HepG2 (cell line): Measurements from ENCODE around the gene AGER. TPM values are rescaled to one million over a fixed set of nuclear protein-coding genes. Genes with fewer than 3 reads are reported as not detected.

Source experiments
- BCLAF1 ChIP-seq: fragments of 450-650 bp; IDR thresholded peaks from 2 replicates; pipeline ENCODE4 v1.6.1; 2017; ENCODE audit warnings: mild to moderate bottlenecking
- JUN ChIP-seq: sonication (generic); formaldehyde crosslinking; IDR thresholded peaks from 2 replicates; pipeline ENCODE4 v1.4.0; 2020; ENCODE audit warnings: mild to moderate bottlenecking, missing genetic modification reagents
- KDM1A ChIP-seq: IDR thresholded peaks from 2 replicates; pipeline ENCODE4 v1.6.1; 2016; ENCODE audit warnings: missing compliant biosample characterization
- MIXL1 ChIP-seq: IDR thresholded peaks from 2 replicates; pipeline ENCODE4 v1.6.1; 2016
- MYC ChIP-seq: sonication (generic); formaldehyde crosslinking; IDR thresholded peaks from 2 replicates; pipeline ENCODE4 v1.9.0; 2021; ENCODE audit warnings: missing genetic modification reagents, borderline replicate concordance
- NCOR1 ChIP-seq: fragments of 200-600 bp; sonication (generic); IDR thresholded peaks from 2 replicates; pipeline ENCODE4 v1.7.0; 2017; ENCODE audit warnings: antibody characterized with exemption, low read length, borderline replicate concordance
- PHF8 ChIP-seq: sonication (generic); formaldehyde crosslinking; IDR thresholded peaks from 2 replicates; pipeline ENCODE4 v1.5.0; 2020; ENCODE audit warnings: missing genetic modification reagents
- SMAD9 ChIP-seq: sonication (generic); formaldehyde crosslinking; IDR thresholded peaks from 2 replicates; pipeline ENCODE4 v1.5.1; 2020; ENCODE audit warnings: mild to moderate bottlenecking, missing genetic modification reagents
- SNAPC2 ChIP-seq: sonication (generic); formaldehyde crosslinking; IDR thresholded peaks from 2 replicates; pipeline ENCODE4 v1.8.1; 2022; ENCODE audit warnings: mild to moderate bottlenecking, missing genetic modification reagents
- SP4 ChIP-seq: sonication (generic); formaldehyde crosslinking; IDR thresholded peaks from 2 replicates; pipeline ENCODE4 v1.8.1; 2023; ENCODE audit warnings: mild to moderate bottlenecking, missing genetic modification reagents
- TBX3 ChIP-seq: fragments of 450-650 bp; IDR thresholded peaks from 2 replicates; pipeline ENCODE4 v1.6.1; 2017; ENCODE audit warnings: antibody characterized with exemption, mild to moderate bottlenecking, inconsistent platforms, borderline replicate concordance
- ZBTB21 ChIP-seq: sonication (generic); formaldehyde crosslinking; IDR thresholded peaks from 2 replicates; pipeline ENCODE4 v1.4.0; 2020; ENCODE audit warnings: missing genetic modification reagents
- ZFP36L2 ChIP-seq: sonication (generic); formaldehyde crosslinking; IDR thresholded peaks from 2 replicates; pipeline ENCODE4 v1.4.0; 2020; ENCODE audit warnings: missing genetic modification reagents
- ZFY ChIP-seq: sonication (generic); formaldehyde crosslinking; IDR thresholded peaks from 2 replicates; pipeline ENCODE4 v1.4.0; 2020; ENCODE audit warnings: missing genetic modification reagents
- ZNF281 ChIP-seq: sonication (generic); formaldehyde crosslinking; IDR thresholded peaks from 2 replicates; pipeline ENCODE4 v1.4.0; 2020; ENCODE audit warnings: missing genetic modification reagents, borderline replicate concordance
- ZNF331 ChIP-seq: sonication (generic); formaldehyde crosslinking; IDR thresholded peaks from 2 replicates; pipeline ENCODE4 v1.4.0; 2020; ENCODE audit warnings: missing genetic modification reagents
- ZNF607 ChIP-seq: sonication (generic); formaldehyde crosslinking; IDR thresholded peaks from 2 replicates; pipeline ENCODE4 v1.5.1; 2020; ENCODE audit warnings: missing genetic modification reagents, mild to moderate bottlenecking, borderline replicate concordance
- ZNF644 ChIP-seq: IDR thresholded peaks from 2 replicates; pipeline ENCODE4 v1.6.1; 2016; ENCODE audit warnings: low read depth
- ZNF674 ChIP-seq: sonication (generic); formaldehyde crosslinking; IDR thresholded peaks from 2 replicates; pipeline ENCODE4 v1.5.0; 2020; ENCODE audit warnings: low read depth, mild to moderate bottlenecking, missing genetic modification reagents
- ZNF713 ChIP-seq: sonication (generic); formaldehyde crosslinking; IDR thresholded peaks from 2 replicates; pipeline ENCODE4 v1.4.0; 2020; ENCODE audit warnings: mild to moderate bottlenecking, missing genetic modification reagents
- ZNF775 ChIP-seq: sonication (generic); formaldehyde crosslinking; IDR thresholded peaks from 2 replicates; pipeline ENCODE4 v1.4.0; 2020; ENCODE audit warnings: missing genetic modification reagents, mild to moderate bottlenecking, moderate library complexity, borderline replicate concordance
- ZNF790 ChIP-seq: sonication (generic); formaldehyde crosslinking; IDR thresholded peaks from 2 replicates; pipeline ENCODE4 v1.8.0; 2022; ENCODE audit warnings: missing genetic modification reagents, mild to moderate bottlenecking, borderline replicate concordance
- ZSCAN22 ChIP-seq: sonication (generic); formaldehyde crosslinking; IDR thresholded peaks from 2 replicates; pipeline ENCODE4 v1.4.0; 2020; ENCODE audit warnings: mild to moderate bottlenecking, missing genetic modification reagents
- ZSCAN25 ChIP-seq: sonication (generic); formaldehyde crosslinking; IDR thresholded peaks from 2 replicates; pipeline ENCODE4 v1.8.0; 2022; ENCODE audit warnings: mild to moderate bottlenecking, missing genetic modification reagents
- polyA plus RNA-seq, 8 experiments: library from polyadenylated mRNA; depleted of rRNA in 3 of 8; stranded (reverse) in 7 of 8; unstranded in 1 of 8; fragments of >200 nt; fragmentation: Illumina TruSeq in 4 of 8; extraction: Trizol in 4 of 8; gene quantifications; 2 replicates each; pipeline versions ENCODE4 v1.2.1 to v1.2.3, GENCODE V29; 2011 to 2016; ENCODE audit warnings: low read depth in 4 of 8, missing spikeins in 1 of 8, mixed read lengths in 1 of 8; ENCODE audit not compliant: insufficient read depth in 1 of 8
- total RNA-seq, 5 experiments: library from RNA; depleted of rRNA; stranded (reverse); fragments of >200 nt; fragmentation: Illumina TruSeq; extraction: Trizol; gene quantifications; 2 replicates each; pipeline ENCODE4 v1.2.3, GENCODE V29; 2016; ENCODE audit warnings: low read depth in 1 of 5
- TF ChIP-seq, protein P1 (sequence below): sonication (generic); formaldehyde crosslinking; IDR thresholded peaks from 2 replicates; pipeline ENCODE4 v1.8.0; 2022; ENCODE audit warnings: low read depth, missing genetic modification reagents

The AGER gene
- total and polyA plus RNA-seq, 2 of the 13 experiments (the other 11 are each of a cell fraction or from before 2014, with no cell fraction given): 1.9 to 5.1 TPM

DNA sequence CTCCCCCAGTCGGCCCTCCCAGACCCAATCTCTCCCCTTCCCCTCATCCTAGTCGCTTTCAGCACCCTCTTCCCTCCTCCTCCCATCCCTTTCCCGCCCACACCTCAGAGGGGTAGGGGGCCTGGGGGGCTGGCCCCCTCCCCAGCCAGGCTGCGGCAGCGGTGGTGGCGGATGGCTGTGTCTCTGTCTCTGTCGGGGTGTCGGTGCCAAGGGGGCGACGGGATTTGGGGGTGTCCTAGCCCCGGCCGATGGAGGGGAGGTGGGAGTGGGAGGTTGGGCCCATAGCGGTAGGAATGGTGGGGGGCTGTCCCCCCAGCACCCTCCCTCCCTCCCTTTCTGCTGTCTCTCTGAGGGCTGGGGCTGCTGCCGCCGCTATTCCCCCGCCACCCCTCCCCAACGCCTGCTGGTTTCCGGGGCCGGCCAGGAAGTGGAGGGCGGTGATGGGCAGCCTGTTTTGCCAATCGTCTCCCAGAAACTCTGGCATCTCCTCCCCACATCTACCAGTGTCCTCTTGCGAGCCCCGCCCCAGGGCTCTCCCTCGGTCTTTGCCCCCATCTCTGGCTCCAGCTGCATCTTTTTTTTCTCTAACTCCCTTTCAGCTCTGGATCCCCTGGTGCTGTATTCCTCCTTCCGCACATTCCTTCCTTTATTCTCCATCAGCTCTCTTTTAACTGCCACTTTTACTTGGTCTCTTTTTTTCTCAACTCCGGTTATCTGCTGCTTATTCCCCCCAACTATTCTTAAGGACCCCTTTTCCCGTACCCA is 8.2 kb downstream of the AGER start, which contains the start of gene AGPAT1 (continued):
- TF ChIP-seq BCLAF1: no peak
- TF ChIP-seq JUN (CRISPR knock-in tag): no peak
- no peak for TF ChIP-seq ZNF713
- no peak for TF ChIP-seq SMAD9
- TF ChIP-seq MIXL1: no peak
- TF ChIP-seq SNAPC2 (CRISPR knock-in tag): no peak
- TF ChIP-seq KDM1A (CRISPR knock-in tag): no peak
- TF ChIP-seq ZSCAN22 (CRISPR knock-in tag): no peak
- TF ChIP-seq ZFY: peak; percentile 58
- TF ChIP-seq TBX3: 0 out of 2 replicates have a peak, but pooled peaks have one; percentile 8
- no peak; the same call in 1 of the 2 replicates for TF ChIP-seq ZBTB21
- peak; percentile 58; the same call in 1 of the 2 replicates for TF ChIP-seq MYC (CRISPR knock-in tag)
- no peak for TF ChIP-seq ZNF644 (CRISPR knock-in tag)
- peak; percentile 70 for TF ChIP-seq PHF8 (CRISPR knock-in tag)
- no peak for TF ChIP-seq ZNF775 (CRISPR knock-in tag)
- TF ChIP-seq ZNF331: no peak; the same call in 1 of the 2 replicates
- peak; percentile 55; the same call in 1 of the 2 replicates for TF ChIP-seq ZNF607
- TF ChIP-seq ZNF674 (CRISPR knock-in tag): 0 out of 2 replicates have a peak, but pooled peaks have one; percentile 34
- TF ChIP-seq, protein P1, sequence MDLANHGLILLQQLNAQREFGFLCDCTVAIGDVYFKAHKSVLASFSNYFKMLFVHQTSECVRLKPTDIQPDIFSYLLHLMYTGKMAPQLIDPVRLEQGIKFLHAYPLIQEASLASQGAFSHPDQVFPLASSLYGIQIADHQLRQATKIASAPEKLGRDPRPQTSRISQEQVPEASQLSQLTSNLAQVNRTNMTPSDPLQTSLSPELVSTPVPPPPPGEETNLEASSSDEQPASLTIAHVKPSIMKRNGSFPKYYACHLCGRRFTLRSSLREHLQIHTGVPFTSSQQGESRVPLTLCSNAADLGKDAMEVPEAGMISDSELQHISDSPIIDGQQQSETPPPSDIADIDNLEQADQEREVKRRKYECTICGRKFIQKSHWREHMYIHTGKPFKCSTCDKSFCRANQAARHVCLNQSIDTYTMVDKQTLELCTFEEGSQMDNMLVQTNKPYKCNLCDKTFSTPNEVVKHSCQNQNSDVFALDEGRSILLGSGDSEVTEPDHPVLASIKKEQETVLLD (CRISPR knock-in tag): no peak
- no peak for TF ChIP-seq ZNF790 (CRISPR knock-in tag)
- peak; percentile 69; the same call in 1 of the 2 replicates for TF ChIP-seq NCOR1
- TF ChIP-seq ZNF281 (CRISPR knock-in tag): peak; percentile 24; the same call in 1 of the 2 replicates
- TF ChIP-seq ZSCAN25 (CRISPR knock-in tag): no peak; the same call in 1 of the 2 replicates
- TF ChIP-seq ZFP36L2 (CRISPR knock-in tag): no peak; the same call in 1 of the 2 replicates
- peak; percentile 92 for TF ChIP-seq SP4 (CRISPR knock-in tag)
